Loucy (cell line): ENCODE results near the gene DAPK1.

ENCODE experiments used
- H2AFZ ChIP-seq: fragments of 200-600 bp; sonication (generic); 2 replicates; pipeline ENCODE4 v1.6.0; 2016; ENCODE audit warnings: antibody characterized with exemption, mild to moderate bottlenecking, low read length, moderate library complexity
- H3F3A ChIP-seq: fragments of 200-600 bp; 2 replicates; pipeline ENCODE4 v1.6.0; 2016; ENCODE audit warnings: antibody characterized with exemption, low read depth, mild to moderate bottlenecking
- H3K27me3 ChIP-seq: fragments of 200-600 bp; sonication (generic); 2 replicates; pipeline ENCODE4 v1.6.1; 2014; ENCODE audit warnings: low read length, mild to moderate bottlenecking; ENCODE audit not compliant: insufficient read depth, poor library complexity, severe bottlenecking
- H3K36me3 ChIP-seq: fragments of 200-600 bp; sonication (generic); 2 replicates; pipeline ENCODE4 v1.6.1; 2016; ENCODE audit warnings: low read length; ENCODE audit not compliant: insufficient read depth
- H3K4me1 ChIP-seq: fragments of 200-600 bp; sonication (generic); 2 replicates; pipeline ENCODE4 v1.5.1; 2014; ENCODE audit warnings: low read length, mild to moderate bottlenecking; ENCODE audit not compliant: insufficient read depth, poor library complexity, severe bottlenecking
- H3K4me2 ChIP-seq: fragments of 200-600 bp; sonication (generic); 2 replicates; pipeline ENCODE4 v1.6.0; 2014; ENCODE audit warnings: antibody characterized with exemption, low read length, low read depth, mild to moderate bottlenecking; ENCODE audit not compliant: poor library complexity, severe bottlenecking
- H3K4me3 ChIP-seq: fragments of 200-600 bp; sonication (generic); 2 replicates; pipeline ENCODE4 v1.5.1; 2014; ENCODE audit warnings: low read length, mild to moderate bottlenecking, mixed read lengths; ENCODE audit not compliant: poor library complexity, severe bottlenecking
- H3K79me2 ChIP-seq: fragments of 200-600 bp; sonication (generic); 2 replicates; pipeline ENCODE4 v1.6.1; 2014; ENCODE audit warnings: low read length; ENCODE audit not compliant: insufficient read depth
- H3K9ac ChIP-seq: fragments of 200-600 bp; sonication (generic); 2 replicates; pipeline ENCODE4 v1.6.0; 2014; ENCODE audit warnings: mild to moderate bottlenecking, low read depth, low read length, moderate library complexity; ENCODE audit not compliant: poor library complexity, severe bottlenecking
- H3K9me2 ChIP-seq: fragments of 200-600 bp; sonication (generic); replicated peaks from 2 replicates; pipeline ENCODE4 v1.6.1; 2016; ENCODE audit warnings: low read depth, low read length, mixed read lengths
- H3K9me3 ChIP-seq: fragments of 200-600 bp; sonication (generic); 2 replicates; pipeline ENCODE4 v1.6.1; 2014; ENCODE audit warnings: mild to moderate bottlenecking, antibody characterized with exemption, low read length, low read depth; ENCODE audit not compliant: insufficient read depth
- H4K20me1 ChIP-seq: fragments of 200-600 bp; sonication (generic); 2 replicates; pipeline ENCODE4 v1.6.0; 2014; ENCODE audit warnings: antibody characterized with exemption, low read length, mild to moderate bottlenecking; ENCODE audit not compliant: insufficient read depth, poor library complexity, severe bottlenecking
- EZH2phosphoT487 ChIP-seq: fragments of 200-600 bp; IDR thresholded peaks from 2 replicates; pipeline ENCODE4 v1.6.1; 2018; ENCODE audit warnings: antibody characterized with exemption, mild to moderate bottlenecking, moderate library complexity, borderline replicate concordance
- TF ChIP-seq, protein P1 (sequence below): fragments of 200-600 bp; sonication (generic); conservative IDR thresholded peaks from 2 replicates; pipeline ENCODE4 v1.5.1; 2014; ENCODE audit warnings: mild to moderate bottlenecking, antibody characterized with exemption, low read length

The DAPK1 gene

DNA sequence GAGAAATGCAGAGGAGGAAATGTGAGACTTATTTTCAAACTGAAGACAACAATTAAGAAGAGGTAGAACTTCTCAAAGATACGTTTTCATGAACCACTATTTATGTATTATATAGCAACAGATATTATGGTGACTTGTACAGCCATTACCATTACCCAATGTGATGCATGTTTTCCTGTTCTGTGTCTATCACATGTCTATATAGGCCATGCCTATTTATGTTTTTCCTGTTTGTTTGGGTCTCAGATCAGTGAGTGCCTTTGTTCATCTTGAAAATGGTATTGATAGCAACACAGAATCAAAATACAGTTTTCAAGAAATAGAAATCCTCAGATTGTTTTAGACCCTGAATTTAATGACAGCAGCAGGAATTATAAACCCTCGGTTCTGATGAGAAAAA lies 44.0 kb downstream of the DAPK1 start:
- no peaks in the 10 kb centered on the region for H3K4me1 ChIP-seq
- no peaks in the 10 kb centered on the region for H3K9me2 ChIP-seq
- no peak for TF ChIP-seq EZH2phosphoT487
- TF ChIP-seq, protein P1, sequence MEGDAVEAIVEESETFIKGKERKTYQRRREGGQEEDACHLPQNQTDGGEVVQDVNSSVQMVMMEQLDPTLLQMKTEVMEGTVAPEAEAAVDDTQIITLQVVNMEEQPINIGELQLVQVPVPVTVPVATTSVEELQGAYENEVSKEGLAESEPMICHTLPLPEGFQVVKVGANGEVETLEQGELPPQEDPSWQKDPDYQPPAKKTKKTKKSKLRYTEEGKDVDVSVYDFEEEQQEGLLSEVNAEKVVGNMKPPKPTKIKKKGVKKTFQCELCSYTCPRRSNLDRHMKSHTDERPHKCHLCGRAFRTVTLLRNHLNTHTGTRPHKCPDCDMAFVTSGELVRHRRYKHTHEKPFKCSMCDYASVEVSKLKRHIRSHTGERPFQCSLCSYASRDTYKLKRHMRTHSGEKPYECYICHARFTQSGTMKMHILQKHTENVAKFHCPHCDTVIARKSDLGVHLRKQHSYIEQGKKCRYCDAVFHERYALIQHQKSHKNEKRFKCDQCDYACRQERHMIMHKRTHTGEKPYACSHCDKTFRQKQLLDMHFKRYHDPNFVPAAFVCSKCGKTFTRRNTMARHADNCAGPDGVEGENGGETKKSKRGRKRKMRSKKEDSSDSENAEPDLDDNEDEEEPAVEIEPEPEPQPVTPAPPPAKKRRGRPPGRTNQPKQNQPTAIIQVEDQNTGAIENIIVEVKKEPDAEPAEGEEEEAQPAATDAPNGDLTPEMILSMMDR: no peak
- H3K36me3 ChIP-seq: no peaks in the 10 kb centered on the region
- no peaks in the 10 kb centered on the region for H3F3A ChIP-seq
- H3K4me2 ChIP-seq: no peak overlapping the region
- H3K4me3 ChIP-seq: no peak overlapping the region
- H3K9ac ChIP-seq: no peak overlapping the region
- H4K20me1 ChIP-seq: no peaks in the 10 kb centered on the region
- H3K79me2 ChIP-seq: no peaks in the 10 kb centered on the region
- H3K9me3 ChIP-seq: no peaks in the 10 kb centered on the region
- no peak overlapping the region for H2AFZ ChIP-seq
- no peaks in the 10 kb centered on the region for H3K27me3 ChIP-seq

DNA sequence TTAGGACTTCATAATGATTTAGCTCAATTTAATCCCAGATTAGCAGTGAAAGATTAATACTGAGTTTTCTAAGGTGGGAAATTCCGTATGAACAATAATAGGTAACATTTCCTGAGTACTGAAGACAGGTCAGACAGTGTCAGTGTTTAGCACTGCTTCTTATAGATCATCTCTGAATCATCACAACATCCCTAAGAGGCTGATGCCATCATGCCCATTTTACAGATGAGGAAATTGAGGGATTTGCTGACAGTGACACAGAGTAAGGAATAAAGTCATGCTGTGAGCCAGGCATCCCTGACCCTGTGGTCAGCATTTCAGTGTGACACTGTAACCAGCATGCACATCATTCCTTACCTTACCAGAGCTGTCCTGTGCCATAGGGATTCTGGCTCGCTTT lies 44.5 kb downstream of the DAPK1 start:
- no peaks in the 10 kb centered on the region for H3K79me2 ChIP-seq
- no peaks in the 10 kb centered on the region for H3K36me3 ChIP-seq
- no peaks in the 10 kb centered on the region for H3K9me3 ChIP-seq
- H3F3A ChIP-seq: no peaks in the 10 kb centered on the region
- H3K9ac ChIP-seq: no peak overlapping the region
- H3K4me1 ChIP-seq: no peaks in the 10 kb centered on the region
- no peaks in the 10 kb centered on the region for H3K27me3 ChIP-seq
- H3K9me2 ChIP-seq: no peaks in the 10 kb centered on the region
- no peak overlapping the region for H3K4me2 ChIP-seq
- H2AFZ ChIP-seq: no peak overlapping the region
- no peaks in the 10 kb centered on the region for H4K20me1 ChIP-seq
- no peak overlapping the region for H3K4me3 ChIP-seq
- TF ChIP-seq, protein P1: no peak

DNA sequence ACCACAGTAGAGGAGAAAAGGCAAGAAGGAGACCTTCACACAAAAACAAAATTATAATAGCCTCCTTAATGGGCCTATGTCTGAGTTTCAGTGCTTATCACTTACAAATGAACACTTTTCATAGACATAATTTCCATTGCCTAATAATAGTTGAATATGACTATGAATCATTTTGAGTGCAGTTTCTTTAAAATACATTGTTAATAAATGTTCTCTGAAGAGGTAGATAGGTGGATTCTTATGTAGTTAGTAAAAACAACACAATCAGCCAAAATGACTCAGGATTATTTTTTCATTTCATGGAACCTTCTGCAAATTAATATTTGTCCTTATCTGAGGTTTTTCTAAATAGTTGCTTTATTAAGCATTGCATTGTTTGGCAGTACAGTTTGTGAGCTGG lies 45.6 kb downstream of the DAPK1 start:
- H3K9me2 ChIP-seq: no peaks in the 10 kb centered on the region
- H3K27me3 ChIP-seq: no peaks in the 10 kb centered on the region
- no peaks in the 10 kb centered on the region for H4K20me1 ChIP-seq
- H3K36me3 ChIP-seq: no peaks in the 10 kb centered on the region
- H3K79me2 ChIP-seq: no peaks in the 10 kb centered on the region
- H3K9ac ChIP-seq: no peak overlapping the region
- H3K9me3 ChIP-seq: no peaks in the 10 kb centered on the region
- H3K4me2 ChIP-seq: no peak overlapping the region
- no peak for TF ChIP-seq EZH2phosphoT487
- TF ChIP-seq, protein P1: no peak
- no peaks in the 10 kb centered on the region for H3K4me1 ChIP-seq
- no peak overlapping the region for H3K4me3 ChIP-seq
- H2AFZ ChIP-seq: no peak overlapping the region
- H3F3A ChIP-seq: no peaks in the 10 kb centered on the region
